Activated CD4-positive, alpha-beta T cell treated with anti-CD3 and anti-CD28 coated beads for 36 hours (primary cell): ENCODE data around the gene OPN1MW2. TPM values are rescaled to one million over a fixed set of nuclear protein-coding genes. Genes with fewer than 3 reads are reported as not detected.
"Not testable (repeated sequence)": the region's sequence is repeated elsewhere in the genome, so short reads cannot be mapped to it uniquely, and the experiment has no call there.

ENCODE experiments used
- ATAC-seq: fragments of 200-7000 bp; cut with Tn5 transposase; one replicate; pipeline ENCODE4 v1.10.0; 2021; ENCODE audit warnings: mild to moderate bottlenecking, moderate library complexity
- CTCF ChIA-PET: fragments of 350-600 bp; sonication (Branson Sonifier 250); formaldehyde crosslinking; loops from one replicate; lab custom pipeline; 2021; ENCODE audit warnings: antibody characterized with exemption; lab: Charles Lee
- POLR2A ChIA-PET: fragments of 350-600 bp; sonication (Branson Sonifier 250); formaldehyde crosslinking; loops from one replicate; lab custom pipeline; 2021; ENCODE audit warnings: antibody characterized with exemption, inconsistent platforms; lab: Charles Lee
- DNase-seq: peaks from one replicate; pipeline ENCODE4 v3.0.0-alpha.2; 2020
- H3K27ac Mint-ChIP-seq: one replicate; pipeline ENCODE4 v1.8.0; 2021; ENCODE audit warnings: mixed read lengths
- H3K27me3 Mint-ChIP-seq: one replicate; pipeline ENCODE4 v1.8.0; 2021; ENCODE audit warnings: mixed read lengths
- H3K36me3 Mint-ChIP-seq: one replicate; pipeline ENCODE4 v1.8.0; 2021; ENCODE audit warnings: low read depth, mixed read lengths
- H3K4me1 Mint-ChIP-seq: one replicate; pipeline ENCODE4 v1.8.0; 2021; ENCODE audit warnings: mixed read lengths
- H3K4me3 Mint-ChIP-seq: one replicate; pipeline ENCODE4 v1.8.0; 2021; ENCODE audit warnings: mild to moderate bottlenecking, moderate library complexity, mixed read lengths
- H3K9me3 Mint-ChIP-seq: one replicate; pipeline ENCODE4 v1.8.0; 2021; ENCODE audit warnings: low read depth, mixed read lengths
- intact Hi-C, 2 experiments: fragments of 100-400 bp; cut with DNase I in 1 of 2; cut with micrococcal nuclease in 1 of 2; formaldehyde crosslinking; loops; one replicate each; pipeline versions ENCODE4 v1.14.2 to v1.15.1; 2022 to 2024; cut with DNase I, micrococcal nuclease
- total RNA-seq, 2 experiments: library from RNA; stranded (reverse); gene quantifications; one replicate each; pipeline ENCODE4 v1.2.3, GENCODE V29; 2021

OPN1MW2 gene
- total RNA-seq, result not detected

GRCh38 chrX:154219456-154219855 is at the start of gene OPN1MW2:
TSS of gene OPN1MW2 (plus strand) at chrX:154219756. CDS start at chrX:154219816, 60 bp downstream.
- ATAC-seq, DNase-seq, H3K4me3 Mint-ChIP-seq, H3K4me1 Mint-ChIP-seq, CTCF ChIA-PET, H3K9me3 Mint-ChIP-seq, intact Hi-C loops, H3K27ac Mint-ChIP-seq, H3K36me3 Mint-ChIP-seq, POLR2A ChIA-PET, H3K27me3 Mint-ChIP-seq: not testable (repeated sequence)

- DNase-seq, CTCF ChIA-PET, H3K9me3 Mint-ChIP-seq, H3K4me1 Mint-ChIP-seq, H3K27ac Mint-ChIP-seq, H3K4me3 Mint-ChIP-seq, H3K27me3 Mint-ChIP-seq, intact Hi-C loops, POLR2A ChIA-PET, H3K36me3 Mint-ChIP-seq: not testable (repeated sequence)
- ATAC-seq, result peak; percentile 99
Observed at GRCh38 chrX:154172535-154172943, 47.0 kb upstream of the OPN1MW2 start.

DNA sequence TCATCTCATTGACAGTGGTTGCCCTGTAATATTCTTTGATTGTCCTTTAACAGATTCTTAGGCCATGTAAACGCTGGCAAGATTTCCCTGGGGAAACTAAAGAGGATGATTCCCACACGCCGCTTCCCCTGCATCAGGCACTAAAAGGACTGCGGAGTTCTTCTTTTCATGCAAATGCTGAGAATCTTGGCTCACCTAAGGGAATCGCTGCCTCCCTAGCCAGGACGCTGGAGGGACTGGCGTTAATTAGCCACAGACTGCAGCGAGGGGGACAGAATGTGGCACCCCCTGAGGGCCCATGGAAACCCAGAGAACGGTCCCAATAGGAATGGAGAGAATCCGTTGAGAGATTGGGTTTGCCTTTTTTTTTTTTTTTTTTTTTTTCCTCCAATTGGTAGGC is 45.2 kb upstream of the OPN1MW2 start:
- H3K36me3 Mint-ChIP-seq, POLR2A ChIA-PET, CTCF ChIA-PET: not testable (repeated sequence)

GRCh38 chrX:154182296-154182695 is 37.3 kb upstream of the OPN1MW2 start, which contains the start of gene OPN1MW:
TSS of gene OPN1MW (plus strand) at chrX:154182596. CDS start at chrX:154182678, 82 bp downstream.
- POLR2A ChIA-PET, H3K36me3 Mint-ChIP-seq, H3K9me3 Mint-ChIP-seq, H3K27ac Mint-ChIP-seq, DNase-seq, H3K27me3 Mint-ChIP-seq, intact Hi-C loops, H3K4me3 Mint-ChIP-seq, H3K4me1 Mint-ChIP-seq, ATAC-seq, CTCF ChIA-PET: not testable (repeated sequence)

More for the DNA sequence above, 45.2 kb upstream of the OPN1MW2 start:
- ATAC-seq, H3K27me3 Mint-ChIP-seq, H3K27ac Mint-ChIP-seq, DNase-seq, H3K4me1 Mint-ChIP-seq, H3K4me3 Mint-ChIP-seq, intact Hi-C loops, H3K9me3 Mint-ChIP-seq: not testable (repeated sequence)

- H3K27ac Mint-ChIP-seq, POLR2A ChIA-PET, CTCF ChIA-PET, intact Hi-C loops, H3K4me1 Mint-ChIP-seq, DNase-seq, H3K27me3 Mint-ChIP-seq, ATAC-seq, H3K9me3 Mint-ChIP-seq, H3K36me3 Mint-ChIP-seq, H3K4me3 Mint-ChIP-seq: not testable (repeated sequence)
Observed at GRCh38 chrX:154183794-154184193, 35.8 kb upstream of the OPN1MW2 start.

GRCh38 chrX:154192846-154193245 is 26.7 kb upstream of the OPN1MW2 start:
- CTCF ChIA-PET, result not testable (repeated sequence)

DNA sequence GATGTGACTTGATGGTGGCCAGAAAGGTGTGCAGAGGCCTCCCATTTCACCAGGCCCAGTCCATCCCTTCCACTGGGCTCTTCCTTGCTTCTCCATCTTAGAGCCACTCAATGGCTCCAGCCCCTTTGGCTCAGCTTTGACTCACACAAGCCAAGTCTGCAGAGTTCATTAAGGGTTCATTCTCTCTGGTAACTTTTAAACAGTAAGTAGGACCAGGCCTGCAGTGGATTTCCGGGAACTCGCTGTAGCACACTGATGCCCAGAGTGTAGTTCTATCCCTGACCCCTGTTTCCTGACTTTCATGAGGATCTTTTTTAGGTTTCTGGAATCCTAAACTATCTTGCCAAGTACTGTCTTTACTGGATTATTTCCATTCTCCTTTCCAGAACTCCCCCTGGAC is 25.2 kb upstream of the OPN1MW2 start:
- POLR2A ChIA-PET, H3K4me3 Mint-ChIP-seq, H3K27me3 Mint-ChIP-seq, ATAC-seq, H3K27ac Mint-ChIP-seq, H3K36me3 Mint-ChIP-seq, intact Hi-C loops, H3K4me1 Mint-ChIP-seq, DNase-seq, H3K9me3 Mint-ChIP-seq, CTCF ChIA-PET: not testable (repeated sequence)

More at GRCh38 chrX:154192846-154193245, 26.7 kb upstream of the OPN1MW2 start:
- H3K27ac Mint-ChIP-seq, H3K4me3 Mint-ChIP-seq, H3K4me1 Mint-ChIP-seq, intact Hi-C loops, H3K9me3 Mint-ChIP-seq, H3K27me3 Mint-ChIP-seq, H3K36me3 Mint-ChIP-seq, DNase-seq, POLR2A ChIA-PET, ATAC-seq: not testable (repeated sequence)

DNA sequence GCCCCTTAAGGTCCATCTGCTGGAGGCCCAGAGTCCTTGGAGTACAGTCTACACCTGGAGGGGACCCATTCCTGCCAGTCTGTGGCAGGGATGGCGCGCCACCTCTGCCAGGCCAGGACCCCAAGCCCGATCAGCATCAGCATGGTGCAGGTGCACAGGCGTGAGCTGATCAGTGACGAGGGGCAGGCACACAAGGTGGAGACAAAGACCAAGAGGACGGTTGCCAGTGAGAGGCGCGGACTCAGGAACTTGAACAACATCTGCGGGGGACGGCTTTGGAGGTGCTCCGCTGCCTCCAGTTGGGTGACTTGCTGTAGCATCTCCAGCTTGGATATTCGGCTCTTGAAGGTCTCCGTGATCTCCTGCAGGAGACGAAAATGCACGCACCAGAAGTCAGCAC is 23.1 kb upstream of the OPN1MW2 start:
- H3K9me3 Mint-ChIP-seq, H3K27ac Mint-ChIP-seq, POLR2A ChIA-PET, H3K27me3 Mint-ChIP-seq, H3K4me1 Mint-ChIP-seq, CTCF ChIA-PET, DNase-seq, H3K4me3 Mint-ChIP-seq, intact Hi-C loops, H3K36me3 Mint-ChIP-seq, ATAC-seq: not testable (repeated sequence)

GRCh38 chrX:154209670-154210418 is 9.7 kb upstream of the OPN1MW2 start:
- H3K9me3 Mint-ChIP-seq, H3K4me3 Mint-ChIP-seq, H3K4me1 Mint-ChIP-seq, H3K27ac Mint-ChIP-seq, H3K27me3 Mint-ChIP-seq, intact Hi-C loops, POLR2A ChIA-PET, DNase-seq, H3K36me3 Mint-ChIP-seq, CTCF ChIA-PET: not testable (repeated sequence)
- peak; percentile 98 for ATAC-seq

DNA sequence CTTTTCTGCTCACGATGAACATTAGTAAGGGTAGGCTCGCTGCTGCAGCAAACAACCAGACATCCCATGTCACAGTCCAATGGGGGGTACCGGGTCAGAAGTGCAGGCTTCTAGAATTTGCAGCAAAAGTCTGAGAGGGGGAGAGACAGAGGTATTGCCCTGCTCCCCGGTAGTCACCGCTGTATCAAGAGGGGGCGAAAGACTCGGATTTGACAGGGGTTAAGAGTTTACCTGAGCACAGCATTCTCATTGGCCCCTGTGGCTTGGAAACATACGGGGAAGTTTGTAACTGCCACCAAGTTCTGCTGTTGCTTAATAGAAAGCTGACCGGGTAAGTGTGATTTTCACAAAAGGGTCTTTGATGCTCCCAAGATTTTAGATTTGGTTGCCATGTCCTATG is 8.5 kb upstream of the OPN1MW2 start:
- H3K9me3 Mint-ChIP-seq, ATAC-seq, POLR2A ChIA-PET, H3K27ac Mint-ChIP-seq, H3K4me1 Mint-ChIP-seq, DNase-seq, CTCF ChIA-PET, H3K4me3 Mint-ChIP-seq, H3K36me3 Mint-ChIP-seq, H3K27me3 Mint-ChIP-seq, intact Hi-C loops: not testable (repeated sequence)

DNA sequence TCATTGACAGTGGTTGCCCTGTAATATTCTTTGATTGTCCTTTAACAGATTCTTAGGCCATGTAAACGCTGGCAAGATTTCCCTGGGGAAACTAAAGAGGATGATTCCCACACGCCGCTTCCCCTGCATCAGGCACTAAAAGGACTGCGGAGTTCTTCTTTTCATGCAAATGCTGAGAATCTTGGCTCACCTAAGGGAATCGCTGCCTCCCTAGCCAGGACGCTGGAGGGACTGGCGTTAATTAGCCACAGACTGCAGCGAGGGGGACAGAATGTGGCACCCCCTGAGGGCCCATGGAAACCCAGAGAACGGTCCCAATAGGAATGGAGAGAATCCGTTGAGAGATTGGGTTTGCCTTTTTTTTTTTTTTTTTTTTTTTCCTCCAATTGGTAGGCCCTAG is 8.1 kb upstream of the OPN1MW2 start:
- H3K36me3 Mint-ChIP-seq, CTCF ChIA-PET, POLR2A ChIA-PET, H3K4me3 Mint-ChIP-seq, H3K27me3 Mint-ChIP-seq, ATAC-seq, H3K27ac Mint-ChIP-seq, intact Hi-C loops, H3K4me1 Mint-ChIP-seq, H3K9me3 Mint-ChIP-seq, DNase-seq: not testable (repeated sequence)

DNA sequence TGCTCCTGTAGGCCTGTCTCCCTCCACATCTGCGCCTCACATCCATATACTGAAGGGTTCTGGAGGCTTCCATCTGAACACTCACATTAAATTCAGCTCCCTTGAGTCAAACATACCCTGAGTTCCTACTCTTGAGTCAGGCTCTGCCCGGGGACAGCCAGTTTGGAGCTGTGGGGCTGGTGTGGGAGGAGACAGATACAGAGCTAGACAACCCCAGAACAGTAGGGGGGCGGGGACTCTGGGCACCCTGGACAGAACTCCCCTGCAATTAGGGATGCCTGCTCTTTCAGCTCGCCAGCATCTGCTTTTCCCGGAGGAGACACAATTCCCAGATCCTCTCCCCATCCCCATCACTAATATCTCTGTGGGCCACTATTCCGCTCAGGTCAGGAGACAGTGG is 5.7 kb downstream of the OPN1MW2 start:
- H3K27ac Mint-ChIP-seq, DNase-seq, H3K36me3 Mint-ChIP-seq, ATAC-seq, H3K27me3 Mint-ChIP-seq, H3K9me3 Mint-ChIP-seq, CTCF ChIA-PET, H3K4me1 Mint-ChIP-seq, intact Hi-C loops, H3K4me3 Mint-ChIP-seq, POLR2A ChIA-PET: not testable (repeated sequence)
